PC-9 (cell line): ENCODE measurements around the gene SLC38A3. TPM values are rescaled to one million over a fixed set of nuclear protein-coding genes. Genes with fewer than 3 reads are reported as not detected.

Experiments
- BruUV-seq: library from RNA; stranded (reverse); fragments of 400-500 nt; replicated peaks from 2 replicates; lab custom pipeline; 2021; lab: Mats Ljungman, UMichigan
- CTCF ChIA-PET: fragments of 300-600 bp; sonication (Branson Sonifier 250); formaldehyde crosslinking; loops from one replicate; lab custom pipeline; 2022; ENCODE audit warnings: antibody characterized with exemption; lab: Charles Lee
- POLR2A ChIA-PET: fragments of 300-600 bp; sonication (Branson Sonifier 250); formaldehyde crosslinking; loops from one replicate; lab custom pipeline; 2022; ENCODE audit warnings: antibody characterized with exemption; ENCODE audit not compliant: unreplicated experiment; lab: Charles Lee
- DNase-seq, 2 experiments: peaks; one replicate each; pipeline versions ENCODE4 v3.0.0 to v3.0.0-alpha.2; 2015 to 2022; ENCODE audit warnings: mixed read lengths in 1 of 2
- H2AFZ ChIP-seq: fragments of 200-600 bp; sonication (generic); 2 replicates; pipeline ENCODE4 v1.8.1; 2017; ENCODE audit warnings: antibody characterized with exemption
- H3F3A ChIP-seq: fragments of 200-600 bp; sonication (generic); 2 replicates; pipeline ENCODE4 v1.8.1; 2017; ENCODE audit warnings: antibody characterized with exemption, mild to moderate bottlenecking, low read depth; ENCODE audit not compliant: insufficient read depth
- H3K27ac ChIP-seq: fragments of 200-600 bp; sonication (generic); 2 replicates; pipeline ENCODE4 v1.6.1; 2016; ENCODE audit warnings: mixed run types
- H3K27me3 ChIP-seq: fragments of 200-600 bp; sonication (generic); 2 replicates; pipeline ENCODE4 v1.6.1; 2016; ENCODE audit warnings: low read depth, mixed run types; ENCODE audit not compliant: insufficient read depth
- H3K36me3 ChIP-seq: fragments of 200-600 bp; sonication (generic); 2 replicates; pipeline ENCODE4 v1.6.1; 2016; ENCODE audit warnings: low read depth, mixed run types
- H3K4me1 ChIP-seq: fragments of 200-600 bp; sonication (generic); replicated peaks from 2 replicates; pipeline ENCODE4 v1.6.1; 2016; ENCODE audit warnings: mixed run types; ENCODE audit not compliant: insufficient read depth
- H3K4me2 ChIP-seq: fragments of 200-600 bp; sonication (generic); 2 replicates; pipeline ENCODE4 v1.6.1; 2017; ENCODE audit warnings: mixed run types
- H3K4me3 ChIP-seq: fragments of 200-600 bp; sonication (generic); 2 replicates; pipeline ENCODE4 v1.6.1; 2016; ENCODE audit warnings: mixed run types
- H3K79me2 ChIP-seq: fragments of 200-600 bp; sonication (generic); 2 replicates; pipeline ENCODE4 v1.6.1; 2017; ENCODE audit warnings: low read depth, mixed run types
- H3K9me2 ChIP-seq: fragments of 200-600 bp; sonication (generic); 2 replicates; pipeline ENCODE4 v1.8.1; 2017; ENCODE audit warnings: mild to moderate bottlenecking; ENCODE audit not compliant: insufficient read depth
- H3K9me3 ChIP-seq: fragments of 200-600 bp; sonication (generic); 2 replicates; pipeline ENCODE4 v1.8.1; 2016; ENCODE audit warnings: low read depth; ENCODE audit not compliant: insufficient read depth
- H4K20me1 ChIP-seq: fragments of 200-600 bp; sonication (generic); 2 replicates; pipeline ENCODE4 v1.8.1; 2017; ENCODE audit not compliant: insufficient read depth
- EZH2 ChIP-seq: fragments of 200-600 bp; sonication (generic); IDR thresholded peaks from 2 replicates; pipeline ENCODE4 v1.8.0; 2017; ENCODE audit warnings: antibody characterized with exemption, low read depth
- intact Hi-C: fragments of 100-400 bp; cut with micrococcal nuclease; formaldehyde crosslinking; loops from one replicate; pipeline ENCODE4 v1.10.0; 2022; ENCODE audit not compliant: unreplicated experiment
- total RNA-seq: library from RNA; stranded (reverse); gene quantifications from 2 replicates; pipeline ENCODE4 v1.2.3, GENCODE V29; 2021
- TF ChIP-seq, protein P1 (sequence below): fragments of 200-600 bp; sonication (generic); conservative IDR thresholded peaks from 2 replicates; pipeline ENCODE4 v1.6.1; 2017; ENCODE audit warnings: mixed run types, antibody characterized with exemption, mild to moderate bottlenecking, moderate library complexity

SLC38A3 gene
- total RNA-seq, 1 experiment from 2014 or later, result 0.37 TPM

DNA sequence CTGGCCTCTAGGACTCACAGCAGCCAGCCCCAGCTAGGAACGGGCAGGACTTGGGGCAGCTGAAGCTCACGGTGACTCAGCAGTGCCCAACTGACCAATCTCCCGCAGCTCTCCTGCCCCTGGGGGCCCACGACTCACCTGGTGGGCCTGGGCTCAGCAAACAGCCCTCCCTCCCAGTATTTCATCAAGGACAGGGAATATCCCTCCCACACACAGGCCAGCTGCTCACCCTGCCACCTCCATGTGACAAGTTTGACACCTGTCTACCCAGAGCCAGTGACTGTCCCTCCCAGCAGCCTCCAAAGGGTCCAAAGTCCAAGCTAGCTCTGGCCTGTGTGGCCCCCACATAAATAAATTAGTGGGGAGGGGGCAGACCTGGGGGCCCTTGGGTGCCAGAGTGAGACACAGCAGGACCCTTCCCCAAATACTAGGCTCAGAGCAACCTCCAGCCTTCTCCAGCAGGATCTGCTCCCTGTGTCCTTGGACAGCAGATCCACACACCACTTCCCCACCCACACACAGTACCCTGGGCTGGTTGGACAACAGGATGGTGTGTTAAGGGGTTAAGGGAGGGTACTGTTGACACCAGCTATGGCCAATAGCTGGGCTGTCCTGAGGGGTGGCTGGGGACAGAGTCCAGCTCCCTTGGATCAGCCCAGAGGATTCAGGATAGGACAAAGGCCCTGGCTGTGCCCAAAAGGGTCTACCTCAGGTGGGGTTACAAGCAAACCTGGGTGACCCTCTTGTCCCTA lies 9.4 kb upstream of the SLC38A3 start:
- Histone ChIP-seq H3K9me2 (no peaks in the 10 kb centered on the region), H3K36me3 (no peaks in the 10 kb centered on the region), H3F3A (0 out of 2 replicates have a peak, but pooled peaks cover 2% of the 10 kb centered on the region), H2AFZ (no peak overlapping the region), H3K4me1 (0 out of 2 replicates have a peak, but pooled peaks cover 7% of the 10 kb centered on the region), H4K20me1 (no peaks in the 10 kb centered on the region), H3K9me3 (no peaks in the 10 kb centered on the region), H3K27me3 (no peaks in the 10 kb centered on the region), H3K4me2 (no peak overlapping the region; the same call in 1 of the 2 replicates), H3K4me3 (no peak overlapping the region), H3K27ac (no peak overlapping the region), H3K79me2 (no peaks in the 10 kb centered on the region)
- intact Hi-C loops, result no loop called here
- ChIA-PET CTCF (interaction anchor here (0.5 to 1.7 kb wide), 6 partner anchors 10 to 415 kb away, joined by 3 to 13 read pairs (median 6); no protein-coding TSS in a partner anchor), POLR2A (interaction anchor here (0.5 to 0.8 kb wide), 2 partner anchors 31 to 322 kb away, joined by 4 to 10 read pairs; no protein-coding TSS in a partner anchor)
- no TSS peak for BruUV-seq
- TF ChIP-seq, protein P1, sequence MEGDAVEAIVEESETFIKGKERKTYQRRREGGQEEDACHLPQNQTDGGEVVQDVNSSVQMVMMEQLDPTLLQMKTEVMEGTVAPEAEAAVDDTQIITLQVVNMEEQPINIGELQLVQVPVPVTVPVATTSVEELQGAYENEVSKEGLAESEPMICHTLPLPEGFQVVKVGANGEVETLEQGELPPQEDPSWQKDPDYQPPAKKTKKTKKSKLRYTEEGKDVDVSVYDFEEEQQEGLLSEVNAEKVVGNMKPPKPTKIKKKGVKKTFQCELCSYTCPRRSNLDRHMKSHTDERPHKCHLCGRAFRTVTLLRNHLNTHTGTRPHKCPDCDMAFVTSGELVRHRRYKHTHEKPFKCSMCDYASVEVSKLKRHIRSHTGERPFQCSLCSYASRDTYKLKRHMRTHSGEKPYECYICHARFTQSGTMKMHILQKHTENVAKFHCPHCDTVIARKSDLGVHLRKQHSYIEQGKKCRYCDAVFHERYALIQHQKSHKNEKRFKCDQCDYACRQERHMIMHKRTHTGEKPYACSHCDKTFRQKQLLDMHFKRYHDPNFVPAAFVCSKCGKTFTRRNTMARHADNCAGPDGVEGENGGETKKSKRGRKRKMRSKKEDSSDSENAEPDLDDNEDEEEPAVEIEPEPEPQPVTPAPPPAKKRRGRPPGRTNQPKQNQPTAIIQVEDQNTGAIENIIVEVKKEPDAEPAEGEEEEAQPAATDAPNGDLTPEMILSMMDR, result no peak
- TF ChIP-seq EZH2, result no peak
- peak in 1 of 2 experiments; percentile 41 for DNase-seq

DNA sequence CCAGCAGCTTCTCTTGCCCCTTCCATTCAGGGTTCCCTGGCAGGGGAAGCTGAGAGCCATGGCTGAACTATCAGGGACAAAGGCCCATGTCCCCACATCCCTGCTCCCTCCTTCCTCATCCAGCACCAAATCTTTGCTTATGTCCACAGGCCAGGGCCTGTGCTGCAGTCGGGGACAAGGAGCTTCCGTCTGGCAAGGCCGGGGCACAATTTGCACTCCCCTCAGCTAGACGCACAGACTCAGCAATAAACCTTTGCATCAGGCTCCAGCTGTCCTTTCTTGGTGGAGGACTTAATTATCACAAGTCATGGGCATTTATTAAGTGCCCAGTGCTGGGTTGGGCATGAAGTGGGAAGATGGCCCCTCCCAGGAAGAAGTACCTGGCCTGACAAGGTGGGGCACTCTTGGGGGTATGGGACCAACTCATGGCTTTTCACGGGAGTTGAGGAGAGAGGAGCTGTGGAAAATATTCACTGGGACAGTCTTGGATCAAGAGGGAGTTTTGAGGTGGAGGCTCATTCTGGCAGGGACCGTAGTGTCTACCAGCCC lies 8.7 kb upstream of the SLC38A3 start:
- Histone ChIP-seq H3K79me2 (no peaks in the 10 kb centered on the region), H4K20me1 (no peaks in the 10 kb centered on the region), H3K9me3 (no peaks in the 10 kb centered on the region), H3K4me1 (0 out of 2 replicates have a peak, but pooled peaks cover 7% of the 10 kb centered on the region), H3K27me3 (no peaks in the 10 kb centered on the region), H3K36me3 (no peaks in the 10 kb centered on the region), H3K9me2 (no peaks in the 10 kb centered on the region), H3F3A (0 out of 2 replicates have a peak, but pooled peaks cover 2% of the 10 kb centered on the region), H3K4me2 (no peak overlapping the region), H3K27ac (no peak overlapping the region), H2AFZ (no peak overlapping the region), H3K4me3 (no peak overlapping the region)
- no TSS peak for BruUV-seq
- intact Hi-C loops, result no loop called here
- no peak for DNase-seq
- ChIA-PET POLR2A (interaction anchor here (0.8 kb wide), 1 partner anchor 323 kb away, joined by 4 read pairs; no protein-coding TSS in a partner anchor), CTCF (interaction anchor here (0.5 kb wide), 1 partner anchor 414 kb away, joined by 3 read pairs; no protein-coding TSS in a partner anchor)
- TF ChIP-seq EZH2, result no peak
- TF ChIP-seq, protein P1, result no peak

DNA sequence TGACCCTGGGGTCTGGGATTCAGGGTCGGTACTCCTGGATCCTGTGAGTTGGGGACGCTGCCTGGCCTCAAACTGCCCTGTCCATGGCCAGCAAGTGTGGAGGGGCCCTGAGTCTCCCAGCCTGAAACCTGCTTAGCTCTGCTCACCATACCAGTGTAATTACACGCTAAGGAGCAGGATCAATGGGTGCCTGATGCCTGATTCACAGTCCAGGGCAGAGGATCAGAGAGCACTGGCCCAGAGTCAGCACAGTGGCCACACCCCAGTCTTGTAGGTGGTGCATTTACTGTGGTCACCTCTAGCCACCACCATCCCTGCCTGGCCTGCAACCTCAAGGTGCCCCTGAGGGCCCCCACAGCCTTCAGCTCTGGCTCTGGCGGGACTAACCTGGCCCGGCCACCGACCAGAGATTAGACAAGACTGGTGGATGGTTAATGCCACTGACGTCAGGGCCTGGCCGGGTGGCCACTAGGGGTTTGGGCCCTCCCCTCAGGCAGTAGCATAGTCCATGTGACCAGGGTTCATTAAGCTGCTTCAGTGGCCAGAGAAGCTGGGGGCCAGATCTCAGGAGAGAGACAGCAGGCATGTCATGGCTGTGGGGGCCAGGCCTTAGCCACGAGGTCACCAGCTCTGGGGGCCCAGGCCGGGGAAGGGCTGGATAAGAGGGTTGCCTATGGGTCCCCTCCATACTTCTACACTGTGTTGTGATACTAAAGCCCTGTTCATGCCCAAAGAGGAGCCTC lies 3.3 kb upstream of the SLC38A3 start:
- Histone ChIP-seq H4K20me1 (no peaks in the 10 kb centered on the region), H2AFZ (no peak overlapping the region), H3K4me1 (no peaks in the 10 kb centered on the region), H3K4me3 (no peak overlapping the region), H3K9me2 (no peaks in the 10 kb centered on the region), H3K36me3 (no peaks in the 10 kb centered on the region), H3K79me2 (no peaks in the 10 kb centered on the region), H3K27ac (no peak overlapping the region), H3K9me3 (no peaks in the 10 kb centered on the region), H3K4me2 (no peak overlapping the region), H3F3A (no peaks in the 10 kb centered on the region), H3K27me3 (peaks cover 21% of the 10 kb centered on the region; the same call in 1 of the 2 replicates)
- intact Hi-C loops, result no loop called here
- CTCF ChIA-PET, result interaction anchor here (0.5 to 0.6 kb wide), 2 partner anchors 23 to 316 kb away, joined by 4 to 5 read pairs; no protein-coding TSS in a partner anchor
- POLR2A ChIA-PET, result interaction anchor here (0.6 kb wide), 1 partner anchor 136 kb away, joined by 3 read pairs; no protein-coding TSS in a partner anchor
- BruUV-seq, result no TSS peak
- no peak for TF ChIP-seq EZH2
- TF ChIP-seq, protein P1, result no peak
- DNase-seq, result no peak
